Progenitor cell of endocrine pancreas (in vitro differentiated cells): ENCODE data around the gene ZNF649. TPM values are rescaled to one million over a fixed set of nuclear protein-coding genes. Genes with fewer than 3 reads are reported as not detected.

Source experiments
- DNase-seq: peaks from one replicate; pipeline ENCODE4 v3.0.0; 2021; ENCODE audit warnings: low spot score; ENCODE audit not compliant: unreplicated experiment
- H3K27ac Mint-ChIP-seq: 2 replicates; pipeline ENCODE4 v1.8.0; 2021; ENCODE audit warnings: mild to moderate bottlenecking, moderate library complexity, mixed read lengths
- H3K27me3 Mint-ChIP-seq: 2 replicates; pipeline ENCODE4 v1.8.0; 2021; ENCODE audit warnings: mixed read lengths
- H3K36me3 Mint-ChIP-seq: 2 replicates; pipeline ENCODE4 v1.8.0; 2022; ENCODE audit warnings: mixed read lengths; ENCODE audit not compliant: insufficient read depth
- H3K4me1 Mint-ChIP-seq: 2 replicates; pipeline ENCODE4 v1.8.0; 2021; ENCODE audit warnings: low read depth, mixed read lengths
- H3K4me3 Mint-ChIP-seq: 2 replicates; pipeline ENCODE4 v1.8.0; 2021; ENCODE audit warnings: low read depth, mild to moderate bottlenecking, moderate library complexity, mixed read lengths
- H3K9me3 Mint-ChIP-seq: 2 replicates; pipeline ENCODE4 v1.8.0; 2021; ENCODE audit warnings: low read depth, mixed read lengths
- CTCF ChIP-seq: fragments of 200-600 bp; sonication (generic); IDR thresholded peaks from one replicate; pipeline ENCODE4 v1.5.0; 2021; ENCODE audit warnings: antibody characterized with exemption, mild to moderate bottlenecking; ENCODE audit not compliant: unreplicated experiment
- total RNA-seq: library from RNA; stranded (reverse); gene quantifications from 2 replicates; pipeline ENCODE4 v1.2.1, GENCODE V29; 2021

Gene ZNF649
- total RNA-seq, 1 donor from 2014 or later, result 42.4 TPM

GRCh38 chr19:51884713-51885112 is 20.1 kb downstream of the ZNF649 start:
- Mint-ChIP-seq H3K36me3 (peaks cover 75% of the 10 kb centered on the region), H3K27me3 (no peaks in the 10 kb centered on the region), H3K4me1 (no peaks in the 10 kb centered on the region), H3K4me3 (no peak overlapping the region), H3K9me3 (peaks cover 50% of the 10 kb centered on the region), H3K27ac (no peak overlapping the region)
- no peak for DNase-seq
- no peak for TF ChIP-seq CTCF

- Mint-ChIP-seq H3K4me3 (no peak overlapping the region), H3K9me3 (peaks cover 51% of the 10 kb centered on the region), H3K27ac (no peak overlapping the region), H3K36me3 (peaks cover 74% of the 10 kb centered on the region), H3K4me1 (no peaks in the 10 kb centered on the region), H3K27me3 (no peaks in the 10 kb centered on the region)
- no peak for TF ChIP-seq CTCF
- DNase-seq, result no peak
These were observed 22.3 kb downstream of the ZNF649 start for GRCh38 chr19:51882518-51882917.

GRCh38 chr19:51873097-51873496 is 31.7 kb downstream of the ZNF649 start:
- H3K4me1 Mint-ChIP-seq, result no peaks in the 10 kb centered on the region
- peaks cover 87% of the 10 kb centered on the region for H3K9me3 Mint-ChIP-seq
- no peaks in the 10 kb centered on the region for H3K27me3 Mint-ChIP-seq
- H3K4me3 Mint-ChIP-seq, result no peak overlapping the region
- no peak for DNase-seq
- peak overlapping the region; percentile 23 for H3K27ac Mint-ChIP-seq
- peaks cover 95% of the 10 kb centered on the region for H3K36me3 Mint-ChIP-seq
- no peak for TF ChIP-seq CTCF

GRCh38 chr19:51861870-51862622 is 42.8 kb downstream of the ZNF649 start:
- TF ChIP-seq CTCF, result no peak
- H3K4me1 Mint-ChIP-seq, result no peaks in the 10 kb centered on the region
- no peaks in the 10 kb centered on the region for H3K27me3 Mint-ChIP-seq
- H3K27ac Mint-ChIP-seq, result no peak overlapping the region
- DNase-seq, result no peak
- no peak overlapping the region for H3K4me3 Mint-ChIP-seq
- H3K9me3 Mint-ChIP-seq, result peaks cover 63% of the 10 kb centered on the region
- peaks cover 64% of the 10 kb centered on the region for H3K36me3 Mint-ChIP-seq

Other genes starting within 250 kb of the ZNF649 start
- gene SPACA6, start 211.7 kb downstream of the ZNF649 start, total RNA-seq, result 28.9 and 32.3 TPM in 2 replicates
- gene HAS1, start 181.0 kb downstream of the ZNF649 start, total RNA-seq, result not detected in 2 replicates
- not detected in 2 replicates for gene FPR1, start 153.1 kb downstream of the ZNF649 start, total RNA-seq
- gene FPR2, start 143.8 kb downstream of the ZNF649 start, total RNA-seq, result not detected in 2 replicates
- gene FPR3, start 109.9 kb downstream of the ZNF649 start, total RNA-seq, result not detected in 2 replicates
- 27.5 and 29.5 TPM in 2 replicates for gene ZNF577, start 17.1 kb downstream of the ZNF649 start, total RNA-seq
- gene ZNF613, start 22.5 kb upstream of the ZNF649 start, total RNA-seq, result 14.0 and 15.8 TPM in 2 replicates
- 14.2 and 14.3 TPM in 2 replicates for gene ZNF350, start 81.8 kb upstream of the ZNF649 start, total RNA-seq
- 17.5 and 17.7 TPM in 2 replicates for gene ZNF615, start 103.2 kb upstream of the ZNF649 start, total RNA-seq
- gene ZNF614, start 123.4 kb upstream of the ZNF649 start, total RNA-seq, result 14.4 and 14.8 TPM in 2 replicates
- 27.2 and 33.6 TPM in 2 replicates for gene ZNF432, start 143.8 kb upstream of the ZNF649 start, total RNA-seq
- 30.4 and 30.7 TPM in 2 replicates for gene ZNF841, start 190.7 kb upstream of the ZNF649 start, total RNA-seq
- gene ZNF616, start 234.9 kb upstream of the ZNF649 start, total RNA-seq, result 24.0 and 28.5 TPM in 2 replicates